ENCODE data around the gene LDB1. TPM values are rescaled to one million over a fixed set of nuclear protein-coding genes. Genes with fewer than 3 reads are reported as not detected.

LDB1 gene
- total RNA-seq, 1 experiment from 2014 or later, result 87.6 TPM

DNA sequence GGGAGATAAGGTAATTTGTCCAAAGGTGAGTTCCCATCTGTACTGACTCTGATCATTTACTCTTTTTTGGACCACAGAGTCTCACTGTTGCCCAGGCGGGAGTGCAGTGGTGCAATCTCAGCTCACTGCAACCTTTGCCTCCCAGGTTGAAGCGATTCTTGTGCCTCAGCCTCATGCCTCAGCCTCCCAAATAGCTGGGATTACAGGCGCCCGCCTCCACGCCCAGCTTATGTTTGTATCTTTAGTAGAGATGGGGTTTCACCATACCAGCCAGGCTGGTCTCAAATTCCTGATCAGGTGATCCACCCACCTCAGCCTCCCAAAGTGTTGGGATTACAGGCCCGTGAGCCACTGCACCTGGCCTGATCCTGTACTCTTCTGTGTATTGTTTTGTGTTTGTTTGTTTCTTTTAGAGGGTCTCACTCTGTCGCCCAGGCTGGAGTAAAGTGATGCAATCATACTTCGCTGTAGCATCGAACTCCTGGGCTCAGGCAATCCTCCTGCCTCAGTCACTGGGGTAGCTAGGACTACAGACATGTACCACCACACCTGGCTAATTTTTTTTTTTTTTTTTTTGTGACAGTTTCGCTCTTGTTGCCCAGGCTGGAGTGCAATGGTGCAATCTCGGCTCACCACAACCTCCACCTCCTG lies 34.4 kb upstream of the LDB1 start:
- DNase-seq (ENCODE audit: low read depth, low spot score) (no peak), ATAC-seq (no peak)
- H3K36me3 ChIP-seq (ENCODE audit: control insufficient read depth, insufficient read depth, low read length), result peaks cover 42% of the 10 kb centered on the region
- intact Hi-C loops (cut with micrococcal nuclease; ENCODE audit: unreplicated experiment) (no loop called here), in situ Hi-C loops (cut with HindIII; ENCODE audit: low pct_unique_long_range_greater_than_20kb, low sequenced_read_pairs) (no loop called here)
- H3K4me1 ChIP-seq (ENCODE audit: control insufficient read depth, insufficient read depth, low read length), result peaks cover 36% of the 10 kb centered on the region
- POLR2A ChIA-PET, result no interaction called here
- H3K9me3 ChIP-seq (ENCODE audit: control insufficient read depth, insufficient read depth, low read depth, low read length), result no peaks in the 10 kb centered on the region
- no TSS peak for BruUV-seq (replicated peaks)
- TF ChIP-seq SIN3A (IDR thresholded peaks at IDR 0.05; ENCODE audit: borderline replicate concordance, insufficient read depth, low read depth, low read length), result no peak
- TF ChIP-seq TCF7L2 (IDR thresholded peaks at IDR 0.05; ENCODE audit: low read depth, low read length), result no peak
- no peak for TF ChIP-seq POLR2AphosphoS5 (IDR thresholded peaks at IDR 0.05; ENCODE audit: low read depth, low read length)
- TF ChIP-seq, protein P1, sequence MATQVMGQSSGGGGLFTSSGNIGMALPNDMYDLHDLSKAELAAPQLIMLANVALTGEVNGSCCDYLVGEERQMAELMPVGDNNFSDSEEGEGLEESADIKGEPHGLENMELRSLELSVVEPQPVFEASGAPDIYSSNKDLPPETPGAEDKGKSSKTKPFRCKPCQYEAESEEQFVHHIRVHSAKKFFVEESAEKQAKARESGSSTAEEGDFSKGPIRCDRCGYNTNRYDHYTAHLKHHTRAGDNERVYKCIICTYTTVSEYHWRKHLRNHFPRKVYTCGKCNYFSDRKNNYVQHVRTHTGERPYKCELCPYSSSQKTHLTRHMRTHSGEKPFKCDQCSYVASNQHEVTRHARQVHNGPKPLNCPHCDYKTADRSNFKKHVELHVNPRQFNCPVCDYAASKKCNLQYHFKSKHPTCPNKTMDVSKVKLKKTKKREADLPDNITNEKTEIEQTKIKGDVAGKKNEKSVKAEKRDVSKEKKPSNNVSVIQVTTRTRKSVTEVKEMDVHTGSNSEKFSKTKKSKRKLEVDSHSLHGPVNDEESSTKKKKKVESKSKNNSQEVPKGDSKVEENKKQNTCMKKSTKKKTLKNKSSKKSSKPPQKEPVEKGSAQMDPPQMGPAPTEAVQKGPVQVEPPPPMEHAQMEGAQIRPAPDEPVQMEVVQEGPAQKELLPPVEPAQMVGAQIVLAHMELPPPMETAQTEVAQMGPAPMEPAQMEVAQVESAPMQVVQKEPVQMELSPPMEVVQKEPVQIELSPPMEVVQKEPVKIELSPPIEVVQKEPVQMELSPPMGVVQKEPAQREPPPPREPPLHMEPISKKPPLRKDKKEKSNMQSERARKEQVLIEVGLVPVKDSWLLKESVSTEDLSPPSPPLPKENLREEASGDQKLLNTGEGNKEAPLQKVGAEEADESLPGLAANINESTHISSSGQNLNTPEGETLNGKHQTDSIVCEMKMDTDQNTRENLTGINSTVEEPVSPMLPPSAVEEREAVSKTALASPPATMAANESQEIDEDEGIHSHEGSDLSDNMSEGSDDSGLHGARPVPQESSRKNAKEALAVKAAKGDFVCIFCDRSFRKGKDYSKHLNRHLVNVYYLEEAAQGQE (IDR thresholded peaks at IDR 0.05; ENCODE audit: insufficient read depth in 1 of 2, low read depth in 2 of 2, low read length in 1 of 2), result no peak
- TF ChIP-seq, protein P2, sequence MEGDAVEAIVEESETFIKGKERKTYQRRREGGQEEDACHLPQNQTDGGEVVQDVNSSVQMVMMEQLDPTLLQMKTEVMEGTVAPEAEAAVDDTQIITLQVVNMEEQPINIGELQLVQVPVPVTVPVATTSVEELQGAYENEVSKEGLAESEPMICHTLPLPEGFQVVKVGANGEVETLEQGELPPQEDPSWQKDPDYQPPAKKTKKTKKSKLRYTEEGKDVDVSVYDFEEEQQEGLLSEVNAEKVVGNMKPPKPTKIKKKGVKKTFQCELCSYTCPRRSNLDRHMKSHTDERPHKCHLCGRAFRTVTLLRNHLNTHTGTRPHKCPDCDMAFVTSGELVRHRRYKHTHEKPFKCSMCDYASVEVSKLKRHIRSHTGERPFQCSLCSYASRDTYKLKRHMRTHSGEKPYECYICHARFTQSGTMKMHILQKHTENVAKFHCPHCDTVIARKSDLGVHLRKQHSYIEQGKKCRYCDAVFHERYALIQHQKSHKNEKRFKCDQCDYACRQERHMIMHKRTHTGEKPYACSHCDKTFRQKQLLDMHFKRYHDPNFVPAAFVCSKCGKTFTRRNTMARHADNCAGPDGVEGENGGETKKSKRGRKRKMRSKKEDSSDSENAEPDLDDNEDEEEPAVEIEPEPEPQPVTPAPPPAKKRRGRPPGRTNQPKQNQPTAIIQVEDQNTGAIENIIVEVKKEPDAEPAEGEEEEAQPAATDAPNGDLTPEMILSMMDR (IDR thresholded peaks at IDR 0.05), result no peak
- H3K27me3 ChIP-seq (ENCODE audit: control insufficient read depth, insufficient read depth, low read length), result no peaks in the 10 kb centered on the region
- CTCF ChIA-PET, result interaction anchor here (1.3 kb wide), 2 partner anchors 14 to 15 kb away, joined by 3 to 4 read pairs; no protein-coding TSS in a partner anchor
- H3K27ac ChIP-seq (ENCODE audit: low read length), result no peak overlapping the region
- peak overlapping the region in 1 of 2 experiments; percentile 96; a peak in 1 of 4 replicates for H3K4me3 ChIP-seq (ENCODE audit: low read depth in 2 of 2, low read length in 2 of 2)

DNA sequence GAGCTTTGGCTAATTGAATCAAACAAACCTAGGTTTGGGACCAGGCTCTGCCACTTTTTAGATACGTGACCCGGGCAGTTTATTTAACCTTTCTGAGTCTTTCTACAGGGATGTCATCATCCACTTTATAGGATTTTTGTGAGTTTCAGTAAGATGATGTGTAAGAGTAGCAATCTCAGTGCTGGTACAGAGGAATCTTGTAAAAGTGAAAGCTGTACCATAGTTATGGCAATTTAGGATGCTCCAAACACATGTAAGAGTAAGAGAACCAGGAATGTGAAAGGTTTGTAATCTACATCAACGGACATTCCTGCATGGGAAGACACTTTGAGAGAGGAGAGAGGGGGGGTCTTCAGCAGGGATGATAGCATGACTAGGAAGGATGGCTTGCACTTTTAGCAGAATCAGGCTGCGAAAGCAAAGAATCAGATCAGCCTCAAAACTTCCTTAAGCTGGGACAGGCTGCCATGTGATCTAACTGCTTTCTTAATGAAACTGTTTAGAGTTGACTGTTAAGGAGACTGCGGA lies 33.0 kb upstream of the LDB1 start:
- TF ChIP-seq, protein P1 (IDR thresholded peaks at IDR 0.05; ENCODE audit: insufficient read depth in 1 of 2, low read depth in 2 of 2, low read length in 1 of 2), result no peak
- TF ChIP-seq SIN3A (IDR thresholded peaks at IDR 0.05; ENCODE audit: borderline replicate concordance, insufficient read depth, low read depth, low read length), result no peak
- TF ChIP-seq, protein P2 (IDR thresholded peaks at IDR 0.05), result no peak
- TF ChIP-seq TCF7L2 (IDR thresholded peaks at IDR 0.05; ENCODE audit: low read depth, low read length), result no peak
- no peak for TF ChIP-seq POLR2AphosphoS5 (IDR thresholded peaks at IDR 0.05; ENCODE audit: low read depth, low read length)
- intact Hi-C loops (cut with micrococcal nuclease; ENCODE audit: unreplicated experiment) (no loop called here), in situ Hi-C loops (cut with HindIII; ENCODE audit: low pct_unique_long_range_greater_than_20kb, low sequenced_read_pairs) (no loop called here)
- no peak for ATAC-seq
- Histone ChIP-seq H3K4me1 (ENCODE audit: control insufficient read depth, insufficient read depth, low read length) (peaks cover 36% of the 10 kb centered on the region), H3K9me3 (ENCODE audit: control insufficient read depth, insufficient read depth, low read depth, low read length) (no peaks in the 10 kb centered on the region), H3K36me3 (ENCODE audit: control insufficient read depth, insufficient read depth, low read length) (peaks cover 40% of the 10 kb centered on the region), H3K4me3 (ENCODE audit: low read depth in 2 of 2, low read length in 2 of 2) (peak overlapping the region; percentile 96 to 98), H3K27ac (ENCODE audit: low read length) (peak overlapping the region; percentile 99), H3K27me3 (ENCODE audit: control insufficient read depth, insufficient read depth, low read length) (no peaks in the 10 kb centered on the region)
- no peak for DNase-seq (ENCODE audit: low read depth, low spot score)
- BruUV-seq (replicated peaks), result no TSS peak
- ChIA-PET CTCF (interaction anchor here (1.3 kb wide), 1 partner anchor 16 kb away, joined by 3 read pairs; no protein-coding TSS in a partner anchor), POLR2A (interaction anchor here (0.6 kb wide), 1 partner anchor 18 kb away, joined by 3 read pairs; no protein-coding TSS in a partner anchor)

All from Panc1 (cell line).